Activated naive CD4-positive, alpha-beta T cell treated with anti-CD3 and anti-CD28 coated beads, Interleukin-2, amount 50 U/mL, for 24 hours (primary cell): ENCODE data around the gene ZNF512B.
A peak's percentile ranks its signal among the peaks of the same experiment; 100 is the strongest.
"Not testable (repeated sequence)": the region's sequence is repeated elsewhere in the genome, so short reads cannot be mapped to it uniquely, and the experiment has no call there.

Source experiments
- H3K27ac Mint-ChIP-seq: one replicate; pipeline ENCODE4 v1.8.0; 2021; ENCODE audit warnings: mild to moderate bottlenecking, mixed read lengths
- H3K27me3 Mint-ChIP-seq: one replicate; pipeline ENCODE4 v1.8.0; 2021; ENCODE audit warnings: mixed read lengths
- H3K36me3 Mint-ChIP-seq: one replicate; pipeline ENCODE4 v1.8.0; 2021; ENCODE audit warnings: mixed read lengths
- H3K4me1 Mint-ChIP-seq: one replicate; pipeline ENCODE4 v1.8.0; 2021; ENCODE audit warnings: mixed read lengths
- H3K4me3 Mint-ChIP-seq: one replicate; pipeline ENCODE4 v1.8.0; 2021; ENCODE audit warnings: mild to moderate bottlenecking, mixed read lengths
- H3K9me3 Mint-ChIP-seq: one replicate; pipeline ENCODE4 v1.8.0; 2021; ENCODE audit warnings: mixed read lengths

Gene ZNF512B

DNA sequence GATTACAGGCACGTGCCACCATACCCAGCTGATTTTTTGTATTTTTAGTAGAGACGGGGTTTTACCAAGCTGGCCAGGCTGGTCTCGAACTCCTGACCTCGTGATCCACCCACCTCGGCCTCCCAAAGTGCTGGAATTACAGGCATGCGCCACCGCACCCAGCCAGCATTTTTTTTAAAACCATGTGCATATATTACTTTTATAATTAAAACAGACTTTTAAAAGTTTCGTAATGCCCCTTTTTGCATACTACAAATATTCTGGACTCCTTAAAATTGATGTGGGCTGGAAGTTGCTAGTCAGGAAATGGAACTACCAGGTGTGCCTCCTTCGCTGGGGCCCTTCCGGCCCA, 2.2 kb upstream of the ZNF512B start:
- peaks cover 39% of the 10 kb centered on the region for H3K4me1 Mint-ChIP-seq
- peak overlapping the region; percentile 46 for H3K27ac Mint-ChIP-seq
- H3K9me3 Mint-ChIP-seq, H3K27me3 Mint-ChIP-seq, H3K36me3 Mint-ChIP-seq, H3K4me3 Mint-ChIP-seq: not testable (repeated sequence)

DNA sequence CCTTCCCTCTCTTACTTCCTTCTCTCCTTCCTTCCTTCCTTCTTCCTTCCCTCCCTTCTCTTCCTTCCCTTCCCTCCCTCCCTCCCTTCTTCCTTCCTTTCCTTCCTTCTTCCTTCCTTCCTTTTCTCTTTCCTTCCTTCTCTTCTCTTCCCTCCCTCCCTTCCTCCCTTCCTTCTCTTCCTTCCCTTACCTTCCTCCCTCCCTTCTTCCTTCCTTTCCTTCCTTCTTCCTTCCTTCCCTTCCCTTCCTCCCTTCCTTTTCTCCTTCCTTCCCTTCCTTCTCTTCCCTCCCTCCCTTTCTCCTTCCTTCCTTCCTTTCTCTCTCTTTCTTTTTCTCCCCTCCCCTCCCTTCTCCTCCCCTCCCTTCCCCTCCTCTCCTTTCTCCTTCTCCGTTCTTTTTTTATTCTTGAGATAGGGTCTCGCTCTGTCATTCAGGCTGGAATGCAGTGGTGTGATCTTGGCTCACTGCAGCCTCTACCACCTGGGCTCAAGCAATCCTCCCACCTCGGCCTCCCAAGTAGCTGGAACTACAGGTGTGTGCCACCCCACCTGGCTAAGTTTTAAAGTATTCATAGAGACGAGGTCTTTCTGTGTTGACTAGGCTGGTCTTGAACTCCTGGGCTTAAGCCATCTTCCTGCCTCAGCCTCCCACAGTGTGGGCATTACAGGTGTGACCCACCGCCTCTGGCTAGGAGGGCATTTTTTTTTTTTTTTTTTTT, 1.1 kb upstream of the ZNF512B start:
- peak overlapping the region; percentile 63 for H3K4me3 Mint-ChIP-seq
- H3K9me3 Mint-ChIP-seq = no peaks in the 10 kb centered on the region
- H3K27ac Mint-ChIP-seq = peak overlapping the region; percentile 78
- peaks cover 28% of the 10 kb centered on the region for H3K4me1 Mint-ChIP-seq
- no peaks in the 10 kb centered on the region for H3K27me3 Mint-ChIP-seq
- peaks cover 1% of the 10 kb centered on the region for H3K36me3 Mint-ChIP-seq

DNA sequence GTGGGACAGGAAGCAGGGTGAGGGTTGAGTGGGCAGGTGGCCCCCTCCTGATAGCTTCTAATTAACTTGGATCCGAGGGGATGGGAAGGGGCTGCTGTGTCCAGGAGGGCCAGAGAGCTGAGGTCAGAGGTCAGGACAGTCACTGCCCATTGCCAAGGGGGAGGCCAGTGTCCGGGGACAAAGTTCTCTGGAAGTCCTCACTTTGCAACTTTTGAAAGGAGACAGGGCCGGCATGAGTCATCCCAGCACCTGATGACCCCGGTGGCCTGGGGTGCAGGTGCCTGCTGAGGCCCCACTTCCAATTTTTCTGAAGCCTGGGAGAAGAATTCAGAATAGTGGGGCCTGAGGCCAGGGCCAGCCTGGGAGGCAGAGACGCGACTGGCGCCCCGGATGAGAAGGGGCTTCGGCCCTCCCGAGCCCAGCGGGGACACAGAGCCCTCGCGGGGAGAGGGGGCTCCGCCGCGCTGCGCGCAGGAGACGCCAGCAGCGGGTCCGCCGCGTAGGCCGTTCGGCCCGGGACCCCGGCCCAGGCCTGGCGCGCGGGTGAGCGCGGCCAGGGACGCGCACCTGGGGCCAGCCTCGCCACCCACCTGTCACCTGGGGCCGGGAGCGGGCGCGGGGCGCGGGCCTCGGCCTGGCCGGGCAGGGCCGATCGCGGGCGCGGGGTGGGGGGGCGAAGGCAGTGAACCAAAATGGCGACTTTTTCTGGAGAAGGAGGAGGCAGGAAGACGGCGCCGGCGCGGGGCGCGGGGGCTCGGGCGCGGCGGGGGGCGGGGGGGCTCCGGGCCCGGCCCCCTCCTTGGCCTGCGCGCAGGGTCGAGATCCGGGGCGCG, 586 bp downstream of the ZNF512B start:
- Mint-ChIP-seq H3K27me3 (no peaks in the 10 kb centered on the region), H3K9me3 (no peaks in the 10 kb centered on the region), H3K36me3 (no peaks in the 10 kb centered on the region), H3K4me3 (peak overlapping the region; percentile 86), H3K4me1 (peaks cover 21% of the 10 kb centered on the region), H3K27ac (peak overlapping the region; percentile 87)

DNA sequence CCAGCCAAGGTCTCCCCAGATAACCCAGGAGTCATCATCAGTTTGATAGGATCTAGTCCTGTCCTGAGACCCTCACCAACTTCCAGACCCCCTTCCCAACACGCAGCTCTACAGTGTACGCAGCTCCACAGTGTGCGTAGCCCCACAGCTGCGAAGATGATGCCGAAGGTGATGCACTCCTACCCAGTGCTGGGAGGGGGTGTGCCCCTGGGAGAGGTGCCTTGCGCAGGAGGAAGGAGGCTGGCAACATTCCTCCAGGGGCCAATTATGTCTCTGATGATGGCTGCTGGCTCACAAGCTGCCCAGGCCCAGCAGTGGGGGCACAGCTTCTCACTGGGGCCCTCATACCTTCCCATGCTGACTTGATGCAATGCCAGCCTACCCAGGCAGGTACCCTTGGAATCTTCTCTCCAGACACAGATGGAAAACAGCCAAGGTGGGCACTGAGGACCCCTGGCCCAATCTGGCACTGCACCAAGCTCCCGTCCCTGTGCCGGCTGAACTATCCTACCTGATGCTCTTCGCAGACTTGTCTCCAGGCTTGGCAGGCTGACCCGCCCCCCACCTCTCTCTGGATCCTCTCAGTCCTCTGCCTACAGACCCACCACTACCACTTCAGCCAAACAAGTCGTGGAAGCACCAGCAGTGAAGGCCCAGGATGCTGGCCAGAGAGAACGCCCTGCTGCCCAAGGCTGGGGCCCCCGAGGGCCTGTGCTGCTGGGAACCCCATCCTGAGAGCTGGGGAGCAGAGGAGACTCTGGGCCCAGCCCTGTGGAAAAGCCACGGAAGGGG, 1.4 kb downstream of the ZNF512B start:
- peak overlapping the region; percentile 87 for H3K27ac Mint-ChIP-seq
- H3K9me3 Mint-ChIP-seq = no peaks in the 10 kb centered on the region
- peak overlapping the region; percentile 86 for H3K4me3 Mint-ChIP-seq
- H3K4me1 Mint-ChIP-seq = peaks cover 14% of the 10 kb centered on the region
- H3K27me3 Mint-ChIP-seq = no peaks in the 10 kb centered on the region
- H3K36me3 Mint-ChIP-seq = no peaks in the 10 kb centered on the region

DNA sequence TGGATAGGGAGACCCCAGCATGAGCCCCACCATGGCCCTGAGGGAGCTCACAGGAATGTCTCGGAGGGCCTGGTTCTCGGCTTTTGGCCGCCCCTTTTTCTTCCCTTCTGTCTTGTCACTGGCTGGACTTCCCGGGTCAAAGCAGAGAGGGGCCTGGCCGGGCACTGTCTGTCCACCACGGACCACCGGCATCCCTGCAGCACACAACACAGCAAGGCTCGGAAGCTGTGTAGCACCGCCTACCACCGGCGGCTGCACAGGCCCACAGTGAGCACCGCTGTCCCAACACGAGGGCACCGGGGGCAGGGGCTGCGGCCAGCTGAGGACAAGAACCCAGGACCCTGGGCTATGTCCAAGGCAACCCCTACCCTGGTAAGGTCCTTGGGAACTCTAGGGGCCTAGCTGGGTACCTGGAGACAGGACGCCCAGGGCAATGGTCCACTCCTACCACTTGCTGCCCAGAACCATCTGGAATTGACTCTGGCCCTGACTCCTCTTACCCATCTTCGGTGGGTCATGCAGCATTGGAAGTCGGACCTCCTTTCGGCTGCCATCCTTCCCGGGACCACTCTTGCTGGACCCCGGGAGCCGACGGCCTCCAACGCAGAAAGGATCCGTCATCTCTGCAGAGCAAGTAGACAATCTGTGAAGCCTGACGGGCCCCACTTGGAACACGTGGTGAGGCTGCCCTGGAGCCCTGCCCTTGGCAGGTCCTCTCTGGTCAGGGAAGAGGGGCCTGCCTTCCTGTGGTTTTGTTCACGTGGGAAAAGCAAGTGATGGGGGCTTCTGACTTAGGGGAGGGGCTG, 2.2 kb downstream of the ZNF512B start:
- Mint-ChIP-seq H3K36me3 (peaks cover 2% of the 10 kb centered on the region), H3K4me3 (no peak overlapping the region), H3K9me3 (no peaks in the 10 kb centered on the region), H3K27ac (no peak overlapping the region), H3K4me1 (peaks cover 13% of the 10 kb centered on the region), H3K27me3 (no peaks in the 10 kb centered on the region)

DNA sequence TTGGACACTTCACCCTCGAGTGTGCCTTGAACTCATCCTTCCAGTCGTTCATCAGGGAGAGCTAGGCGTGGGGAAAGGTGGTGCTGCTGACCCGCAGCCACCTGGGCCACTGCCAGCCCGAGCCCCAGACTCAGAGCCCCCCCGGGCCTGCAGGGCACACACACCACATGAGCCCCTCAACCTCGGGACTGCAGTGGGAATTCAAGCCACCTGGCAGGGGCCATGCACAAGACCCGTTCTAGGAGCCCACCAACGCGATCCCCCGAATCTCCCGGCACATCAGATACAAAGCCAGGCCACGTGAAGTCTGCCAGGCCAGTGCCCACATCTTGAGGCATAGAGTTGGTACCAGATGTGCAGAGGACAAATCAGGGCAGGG, 2.8 kb downstream of the ZNF512B start:
- H3K36me3 Mint-ChIP-seq = peaks cover 2% of the 10 kb centered on the region
- H3K27ac Mint-ChIP-seq = no peak overlapping the region
- no peak overlapping the region for H3K4me3 Mint-ChIP-seq
- H3K9me3 Mint-ChIP-seq = no peaks in the 10 kb centered on the region
- peaks cover 13% of the 10 kb centered on the region for H3K4me1 Mint-ChIP-seq
- H3K27me3 Mint-ChIP-seq = no peaks in the 10 kb centered on the region

DNA sequence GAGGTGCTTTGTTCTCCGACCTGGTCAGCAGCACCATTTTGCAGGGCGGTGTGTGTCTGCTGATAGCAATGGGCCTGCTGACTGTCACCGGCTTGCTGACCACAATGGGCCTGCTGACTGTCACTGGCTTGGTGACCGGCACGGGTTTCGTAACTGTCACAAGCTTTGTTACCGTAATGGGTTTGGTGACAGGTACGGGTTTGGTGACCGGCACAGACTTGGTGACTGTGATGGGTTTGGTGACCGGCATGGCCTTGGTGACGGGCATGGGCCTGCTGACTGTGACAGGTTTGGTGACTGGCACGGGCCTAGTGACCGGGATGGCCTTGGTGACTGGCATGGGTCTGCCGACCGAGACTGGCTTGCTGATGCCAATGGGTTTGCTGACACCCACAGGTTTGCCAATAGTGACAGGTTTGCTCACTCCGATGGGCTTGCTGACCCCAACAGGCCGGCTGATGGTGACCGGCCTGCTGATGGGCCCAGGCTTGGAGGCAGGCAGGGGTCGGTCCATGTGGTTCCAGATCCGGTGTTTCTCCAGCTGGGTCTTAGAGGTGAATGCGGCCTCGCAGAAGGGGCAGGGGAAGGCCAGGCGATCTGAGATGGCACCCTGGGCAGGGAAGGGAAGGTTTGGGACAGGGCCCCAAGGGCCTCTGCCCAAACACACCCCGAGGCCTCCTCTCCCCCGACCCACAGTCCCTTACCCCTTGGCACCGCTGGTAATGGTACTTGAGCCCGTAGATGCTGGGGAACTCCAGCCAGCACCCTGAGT, 3.4 kb downstream of the ZNF512B start:
- Mint-ChIP-seq H3K4me3 (no peak overlapping the region), H3K9me3 (no peaks in the 10 kb centered on the region), H3K27ac (no peak overlapping the region), H3K27me3 (no peaks in the 10 kb centered on the region), H3K36me3 (peaks cover 2% of the 10 kb centered on the region), H3K4me1 (peaks cover 13% of the 10 kb centered on the region)

DNA sequence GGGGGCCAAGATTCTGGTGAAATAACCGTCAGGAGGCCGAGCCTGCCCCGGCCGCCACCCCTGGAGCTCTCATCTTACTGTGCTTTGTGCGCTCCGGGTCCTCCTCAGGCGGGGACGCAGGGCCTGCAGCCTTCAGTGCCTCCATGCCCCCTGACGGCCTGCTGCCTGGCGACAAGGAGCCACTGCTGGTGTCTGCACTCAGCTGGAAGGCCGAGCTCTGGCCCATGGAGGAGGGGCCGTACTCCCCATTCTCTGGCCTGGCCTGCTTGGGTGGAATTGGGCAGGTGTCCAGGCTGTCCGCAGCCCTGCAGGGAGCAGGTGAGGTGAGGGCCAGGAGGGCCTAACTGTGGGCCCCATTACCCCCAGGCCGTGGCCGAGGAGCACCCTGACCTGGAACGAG, 5.3 kb downstream of the ZNF512B start:
- no peak overlapping the region for H3K4me3 Mint-ChIP-seq
- no peaks in the 10 kb centered on the region for H3K9me3 Mint-ChIP-seq
- H3K27ac Mint-ChIP-seq = no peak overlapping the region
- H3K27me3 Mint-ChIP-seq = no peaks in the 10 kb centered on the region
- H3K36me3 Mint-ChIP-seq = peaks cover 2% of the 10 kb centered on the region
- peaks cover 10% of the 10 kb centered on the region for H3K4me1 Mint-ChIP-seq

DNA sequence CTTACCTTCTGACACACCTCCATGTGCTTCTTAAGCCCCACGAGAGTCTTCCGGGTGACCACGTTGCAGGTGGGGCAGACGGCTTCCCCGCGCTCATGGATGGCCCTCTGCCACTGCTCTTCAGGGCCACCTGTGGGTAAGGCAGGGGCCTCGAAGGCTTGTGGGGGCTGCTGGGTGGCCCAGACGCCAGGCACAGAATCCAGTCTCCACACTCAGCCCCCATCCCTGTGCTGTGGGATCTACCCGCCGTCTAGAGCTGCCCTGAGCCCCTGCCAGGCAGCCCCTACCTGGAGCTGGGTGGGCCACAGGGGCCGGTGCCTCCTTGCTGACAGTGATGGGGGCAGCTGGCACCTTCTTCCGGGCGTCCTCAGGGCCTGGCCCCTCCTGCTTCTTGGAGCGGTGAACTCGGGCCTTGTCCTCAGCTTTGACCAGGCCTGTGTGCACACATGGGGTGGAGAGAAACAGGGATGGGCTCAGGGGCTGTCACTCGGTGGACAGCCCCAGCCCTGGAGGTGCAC, 5.9 kb downstream of the ZNF512B start:
- H3K27ac Mint-ChIP-seq = no peak overlapping the region
- H3K36me3 Mint-ChIP-seq = peaks cover 2% of the 10 kb centered on the region
- H3K9me3 Mint-ChIP-seq = no peaks in the 10 kb centered on the region
- H3K4me3 Mint-ChIP-seq = no peak overlapping the region
- peaks cover 8% of the 10 kb centered on the region for H3K4me1 Mint-ChIP-seq
- H3K27me3 Mint-ChIP-seq = no peaks in the 10 kb centered on the region

DNA sequence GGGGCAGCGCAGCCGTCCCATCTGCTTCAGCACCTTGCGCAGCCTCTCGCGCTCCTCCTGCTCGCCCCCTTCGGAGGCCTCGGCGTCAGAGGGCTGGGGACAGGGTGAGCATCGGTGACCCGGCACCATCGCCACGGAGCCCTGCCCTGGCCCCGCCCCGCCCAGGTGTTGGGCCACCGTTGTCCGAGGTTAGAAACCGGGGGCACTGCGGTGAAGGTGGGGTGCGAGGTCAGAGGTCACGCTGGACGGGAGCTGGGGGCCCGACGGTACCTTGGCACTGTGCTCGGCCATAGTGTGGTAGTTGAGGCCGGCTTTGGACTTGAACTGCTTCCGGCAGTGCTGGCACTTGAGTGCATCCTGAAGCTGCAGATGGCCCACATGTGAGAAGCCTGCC, 6.4 kb downstream of the ZNF512B start:
- Mint-ChIP-seq H3K9me3 (no peaks in the 10 kb centered on the region), H3K27me3 (no peaks in the 10 kb centered on the region), H3K36me3 (peaks cover 2% of the 10 kb centered on the region), H3K27ac (no peak overlapping the region), H3K4me3 (no peak overlapping the region), H3K4me1 (peaks cover 3% of the 10 kb centered on the region)

DNA sequence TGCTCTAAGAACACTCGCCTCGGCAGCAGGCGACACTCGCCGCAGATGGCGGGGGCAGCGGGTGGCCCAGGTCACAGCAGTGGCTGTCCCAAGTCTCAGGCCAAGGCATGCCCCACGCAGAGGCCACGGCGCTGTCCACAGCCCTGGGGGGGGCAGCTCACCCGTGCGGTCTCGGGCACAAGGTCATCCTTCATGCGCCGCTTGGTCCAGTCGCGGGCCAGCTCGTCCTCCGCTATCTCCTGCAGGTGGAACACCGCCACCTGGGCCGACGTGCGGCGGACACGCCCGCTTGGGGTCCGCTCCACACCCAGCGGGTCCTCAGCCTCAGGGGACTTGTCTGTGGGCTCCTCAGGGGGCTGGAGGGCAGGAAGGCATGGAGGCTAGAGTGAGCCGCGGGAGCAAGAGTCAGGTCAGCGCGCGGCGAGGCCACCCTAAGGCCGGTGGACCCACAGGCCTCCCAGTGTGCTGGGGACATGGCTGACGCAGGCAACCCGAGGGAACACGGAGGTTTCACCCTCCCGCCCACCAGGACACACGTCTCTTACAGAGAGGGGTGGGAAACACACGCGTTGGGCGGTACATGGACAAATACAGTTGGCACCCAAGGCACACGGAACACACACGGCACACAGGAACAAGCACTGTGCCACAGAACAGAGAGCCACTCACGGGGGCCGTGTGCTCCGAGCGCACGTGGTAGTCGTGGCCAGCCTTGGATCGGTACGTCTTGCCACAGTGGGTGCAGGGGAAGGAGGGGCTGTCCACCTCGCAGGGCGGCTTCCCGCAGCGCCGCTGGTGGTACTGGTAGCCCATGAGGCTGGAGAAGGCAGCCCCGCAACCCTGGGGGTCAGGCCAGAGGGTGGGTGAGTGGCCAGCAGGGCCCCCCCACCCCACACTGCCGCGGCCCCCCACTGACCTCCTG, 7.0 kb downstream of the ZNF512B start:
- Mint-ChIP-seq H3K27ac (no peak overlapping the region), H3K27me3 (no peaks in the 10 kb centered on the region), H3K9me3 (no peaks in the 10 kb centered on the region), H3K4me3 (no peak overlapping the region), H3K4me1 (peaks cover 4% of the 10 kb centered on the region), H3K36me3 (peaks cover 2% of the 10 kb centered on the region)

DNA sequence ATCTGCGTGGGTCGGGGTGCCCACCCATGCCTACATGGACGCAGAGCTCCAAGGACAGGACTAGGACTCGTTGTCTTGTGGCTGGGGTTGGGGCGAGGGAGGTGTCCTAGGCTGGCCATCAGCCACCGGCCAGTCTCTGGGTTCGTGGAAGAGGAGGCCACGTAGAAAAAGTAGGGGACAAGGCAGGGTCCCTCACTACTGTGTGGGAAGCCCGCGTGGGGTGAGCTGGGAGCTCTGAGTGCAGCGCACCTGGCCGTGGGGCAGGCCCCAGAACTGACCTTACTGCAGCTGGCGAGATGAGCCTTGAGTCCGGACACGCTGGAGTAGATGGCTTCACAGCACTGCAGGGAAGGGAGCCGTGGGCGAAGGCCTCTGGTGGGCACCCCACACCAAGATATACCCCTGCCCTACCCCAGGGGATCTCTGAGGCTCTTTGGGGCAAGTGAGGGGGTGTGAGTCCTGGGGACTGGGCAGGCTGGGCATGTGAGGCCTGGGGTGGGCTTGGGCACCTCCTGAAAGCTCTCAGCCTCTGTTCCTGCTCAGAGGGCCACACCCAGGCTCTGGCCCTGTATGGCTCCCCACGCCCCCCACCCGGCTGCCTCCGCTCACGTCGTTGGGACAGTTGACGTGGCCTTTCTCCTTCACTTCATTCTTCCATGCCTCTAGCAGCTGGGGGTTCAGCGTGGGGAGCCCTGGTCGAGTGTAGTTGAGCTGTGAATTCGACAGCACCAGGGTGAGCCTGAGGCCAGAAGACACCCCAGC, 7.9 kb downstream of the ZNF512B start:
- H3K4me3 Mint-ChIP-seq = no peak overlapping the region
- H3K9me3 Mint-ChIP-seq = no peaks in the 10 kb centered on the region
- H3K4me1 Mint-ChIP-seq = peaks cover 10% of the 10 kb centered on the region
- H3K36me3 Mint-ChIP-seq = peaks cover 2% of the 10 kb centered on the region
- H3K27ac Mint-ChIP-seq = no peak overlapping the region
- no peaks in the 10 kb centered on the region for H3K27me3 Mint-ChIP-seq
